Central memory CD8-positive, alpha-beta T cell (primary cell): ENCODE results near the gene THSD8.

Experiments
- ATAC-seq: fragments of 150-1000 bp; cut with Tn5 transposase; replicated peaks from 2 replicates; pipeline ENCODE4 v1.10.0; 2022; ENCODE audit warnings: mild to moderate bottlenecking, moderate FRiP score, moderate number of reproducible peaks; ENCODE audit not compliant: poor library complexity, severe bottlenecking; ENCODE audit errors: extremely low read depth
- DNase-seq, 2 donors: peaks; one replicate each; pipeline ENCODE4 v3.0.0; 2021; ENCODE audit warnings: low spot score in 2 of 2
- H3K27ac Mint-ChIP-seq: one replicate; pipeline ENCODE4 v1.8.0; 2022; ENCODE audit warnings: low read depth, mild to moderate bottlenecking, moderate library complexity, mixed read lengths
- H3K27me3 Mint-ChIP-seq: one replicate; pipeline ENCODE4 v1.8.0; 2022; ENCODE audit warnings: mixed read lengths
- H3K36me3 Mint-ChIP-seq: one replicate; pipeline ENCODE4 v1.8.0; 2022; ENCODE audit warnings: mild to moderate bottlenecking, moderate library complexity, mixed read lengths; ENCODE audit not compliant: insufficient read depth
- H3K4me1 Mint-ChIP-seq: one replicate; pipeline ENCODE4 v1.8.0; 2022; ENCODE audit warnings: mixed read lengths
- H3K4me3 Mint-ChIP-seq: one replicate; pipeline ENCODE4 v1.8.0; 2022; ENCODE audit warnings: mild to moderate bottlenecking, moderate library complexity, mixed read lengths
- H3K9me3 Mint-ChIP-seq: one replicate; pipeline ENCODE4 v1.8.0; 2022; ENCODE audit warnings: mixed read lengths

THSD8 gene

DNA sequence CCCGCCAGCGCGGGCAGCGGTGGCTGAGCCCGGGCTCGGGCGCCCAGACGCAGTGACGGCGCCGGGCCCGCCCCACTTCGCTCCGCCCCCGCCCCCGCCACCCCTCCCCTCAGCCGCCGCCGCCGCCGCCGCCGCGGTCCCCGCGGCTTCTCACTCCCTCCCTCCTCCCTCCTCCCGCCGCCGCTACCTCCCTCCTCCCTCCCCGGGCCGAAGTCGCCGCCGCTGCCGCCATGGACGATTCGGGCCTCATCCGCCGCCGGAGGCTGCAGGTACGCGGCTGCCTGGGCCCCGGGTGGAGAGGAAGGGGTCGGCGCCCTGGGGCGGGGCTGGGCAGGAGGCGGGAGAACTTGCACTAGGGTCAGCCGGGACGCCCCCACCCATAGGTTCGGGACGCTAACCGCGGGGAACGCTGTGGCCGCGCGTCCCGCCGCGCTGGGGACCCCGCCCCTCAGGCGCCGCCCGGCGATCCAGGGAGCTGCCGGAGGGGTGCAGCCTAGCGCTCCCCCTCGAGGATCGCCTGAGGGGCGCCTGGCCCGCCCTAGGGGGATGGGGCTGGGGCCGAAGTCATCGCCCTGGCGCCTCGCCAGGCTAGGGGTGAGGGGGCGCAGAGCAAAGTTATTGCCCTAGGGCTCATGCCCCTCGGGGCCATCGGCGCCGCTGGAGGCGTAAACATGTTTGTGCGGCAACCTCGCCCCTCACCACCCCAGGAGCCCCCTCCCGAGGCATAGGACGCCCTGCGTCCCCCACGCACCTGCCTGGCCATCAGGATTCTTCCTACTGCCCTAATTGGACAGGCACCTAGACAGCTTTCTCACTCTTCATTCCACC lies 32.1 kb downstream of the THSD8 start:
- Mint-ChIP-seq H3K27ac (no peak overlapping the region), H3K4me1 (peaks cover 20% of the 10 kb centered on the region), H3K4me3 (peak overlapping the region; percentile 53), H3K27me3 (peaks cover 79% of the 10 kb centered on the region), H3K9me3 (no peaks in the 10 kb centered on the region), H3K36me3 (peaks cover 10% of the 10 kb centered on the region)
- ATAC-seq (peak; percentile 30), DNase-seq (no peak)

DNA sequence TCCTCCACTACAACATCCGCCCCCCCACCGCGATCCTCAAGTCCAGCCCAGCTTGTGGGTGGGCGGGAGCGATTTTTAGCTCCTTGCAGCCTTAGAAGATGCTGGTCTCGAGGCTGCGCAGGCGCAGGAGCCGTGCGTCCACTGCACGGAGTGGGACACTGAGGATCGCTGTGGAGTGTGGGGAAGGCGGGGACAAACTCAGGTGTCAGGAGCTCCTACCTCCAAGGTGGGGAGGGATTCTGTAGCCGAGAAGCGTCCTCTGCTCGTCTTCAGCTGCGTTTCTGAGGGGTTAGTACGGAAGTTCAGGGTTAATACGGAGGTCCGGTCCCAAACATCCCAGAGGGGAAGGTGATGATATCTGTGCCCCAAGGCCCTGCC lies 32.7 kb downstream of the THSD8 start, which contains the start of gene RTBDN:
Gene RTBDN, minus strand, starts transcription at position 14 of the 378 bp plus-strand sequence. CDS start 4,600 bp downstream, outside the sequence.
- peaks cover 79% of the 10 kb centered on the region for H3K27me3 Mint-ChIP-seq
- peaks cover 26% of the 10 kb centered on the region for H3K4me1 Mint-ChIP-seq
- DNase-seq (no peak), ATAC-seq (no peak)
- H3K4me3 Mint-ChIP-seq = peak within 1 kb of the TSS; percentile 53
- H3K27ac Mint-ChIP-seq = no peak within 1 kb of the TSS
- H3K9me3 Mint-ChIP-seq = no peaks in the 10 kb centered on the region
- H3K36me3 Mint-ChIP-seq = peaks cover 12% of the 10 kb centered on the region

DNA sequence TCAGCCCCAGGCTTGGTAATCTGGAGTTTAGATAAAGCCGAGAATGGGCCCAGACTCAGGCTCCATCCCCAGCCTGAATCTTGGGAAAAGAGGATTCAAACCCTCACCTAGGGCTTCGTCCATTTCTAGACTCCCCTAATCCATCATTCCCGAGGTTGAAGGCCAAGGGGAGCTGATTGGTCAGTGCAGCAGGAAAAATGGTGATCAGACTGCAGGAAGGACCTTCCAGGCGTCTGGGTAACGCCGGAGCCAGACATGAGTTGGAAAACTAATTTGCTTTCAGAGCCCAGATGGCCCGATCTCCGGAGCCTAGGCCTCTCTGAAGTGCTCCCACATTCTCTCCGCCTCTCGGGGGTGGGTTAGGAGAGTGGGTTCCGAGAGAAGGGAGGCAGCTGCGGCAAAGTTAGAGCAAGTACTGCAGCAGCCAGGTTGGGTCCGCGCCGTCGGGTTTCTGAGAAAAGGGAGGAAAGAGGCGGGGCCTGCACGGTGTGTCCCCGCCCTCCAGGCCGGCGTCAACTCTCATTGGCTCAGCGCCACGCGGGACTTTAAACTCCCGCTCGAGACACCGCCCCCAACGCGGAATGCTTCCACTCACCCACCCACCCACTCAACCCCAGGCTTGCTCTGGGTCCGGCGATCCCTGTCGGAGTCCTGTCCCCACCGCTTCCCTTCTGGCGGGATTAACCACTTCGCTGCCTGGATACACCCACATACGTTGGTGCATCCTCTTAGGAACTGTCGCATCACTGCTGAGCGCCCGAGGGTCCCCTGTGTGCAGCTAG lies 33.3 kb downstream of the THSD8 start:
- DNase-seq (no peak), ATAC-seq (no peak)
- H3K9me3 Mint-ChIP-seq = no peaks in the 10 kb centered on the region
- no peak overlapping the region for H3K27ac Mint-ChIP-seq
- H3K27me3 Mint-ChIP-seq = peaks cover 79% of the 10 kb centered on the region
- peaks cover 15% of the 10 kb centered on the region for H3K36me3 Mint-ChIP-seq
- H3K4me1 Mint-ChIP-seq = peaks cover 26% of the 10 kb centered on the region
- peak overlapping the region; percentile 53 for H3K4me3 Mint-ChIP-seq

DNA sequence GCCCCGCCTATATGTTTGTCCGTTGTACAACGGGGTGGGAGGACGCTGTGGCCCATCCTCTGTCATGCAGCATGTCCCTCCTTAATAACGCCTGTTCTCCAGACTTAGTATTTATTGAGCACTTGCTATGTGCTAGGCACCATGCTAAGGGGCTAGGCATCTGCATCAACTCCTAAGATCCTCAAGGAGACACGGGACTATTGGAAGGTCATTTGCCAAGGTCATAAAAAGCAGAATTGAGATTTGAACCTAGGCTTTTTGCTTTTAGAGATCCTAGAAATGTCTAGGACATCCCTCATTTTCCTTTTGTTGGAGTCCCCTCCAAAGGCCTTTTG lies 34.6 kb downstream of the THSD8 start:
- Mint-ChIP-seq H3K27ac (peak overlapping the region; percentile 44), H3K4me1 (peaks cover 26% of the 10 kb centered on the region), H3K36me3 (peaks cover 14% of the 10 kb centered on the region), H3K4me3 (no peak overlapping the region), H3K9me3 (no peaks in the 10 kb centered on the region), H3K27me3 (peaks cover 79% of the 10 kb centered on the region)
- ATAC-seq (no peak), DNase-seq (no peak)

DNA sequence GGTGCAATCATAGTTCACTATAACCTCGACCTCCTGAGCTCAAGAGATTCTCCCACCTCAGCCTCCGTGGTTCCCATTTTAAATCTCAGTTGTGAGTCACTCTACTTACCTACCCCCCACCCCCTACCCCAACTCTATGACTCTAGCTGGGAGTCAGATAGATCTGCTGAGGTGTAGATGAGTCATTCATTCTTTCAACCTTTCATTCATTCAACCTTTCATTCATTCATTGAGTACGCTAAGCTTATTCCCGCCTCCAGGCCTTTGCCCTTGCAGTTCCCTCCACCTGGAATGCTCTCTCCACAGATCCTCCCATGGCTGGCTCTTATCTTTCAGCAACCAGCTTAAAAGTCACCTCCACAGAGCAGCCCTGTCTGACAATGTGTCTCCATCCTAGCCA lies 35.4 kb downstream of the THSD8 start:
- Mint-ChIP-seq H3K4me1 (peaks cover 19% of the 10 kb centered on the region), H3K27ac (no peak overlapping the region)

DNA sequence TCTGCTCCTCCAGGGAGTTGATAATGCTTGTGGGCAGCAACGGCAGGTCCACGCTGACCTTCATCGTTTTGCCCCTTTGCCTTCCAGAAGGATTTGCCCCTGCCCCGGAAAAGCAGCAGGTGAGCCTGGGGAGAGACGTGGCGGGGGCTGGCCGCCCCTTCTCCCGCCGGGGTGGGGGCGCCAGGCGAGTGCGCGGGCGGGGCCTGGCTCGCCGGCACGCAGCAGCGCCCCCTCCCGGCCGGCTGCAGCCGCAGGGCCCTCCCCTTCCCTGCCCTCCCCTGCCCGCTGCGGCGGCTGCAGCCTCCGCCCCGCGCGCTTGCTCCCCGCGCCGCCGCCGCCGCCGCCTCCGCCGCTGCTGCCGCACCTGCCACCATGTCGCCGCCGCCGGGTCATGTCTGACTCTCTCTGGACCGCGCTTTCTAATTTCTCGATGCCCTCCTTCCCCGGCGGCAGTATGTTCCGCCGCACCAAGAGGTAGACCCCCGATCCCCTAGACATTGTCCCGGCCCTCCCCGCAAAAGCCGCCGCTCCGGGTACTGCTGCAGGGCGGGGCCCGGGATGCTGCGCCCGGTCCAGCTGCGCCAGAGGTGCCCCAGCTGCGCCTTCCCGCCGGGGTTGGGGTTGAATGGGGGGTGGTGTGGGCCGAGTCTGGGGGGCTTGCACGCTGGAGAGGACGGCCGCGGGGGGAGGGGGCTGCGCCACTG lies 36.5 kb downstream of the THSD8 start, which contains the start of gene MAST1:
Gene MAST1, plus strand, starts transcription at position 334 of the 704 bp plus-strand sequence. Its CDS starts 58 bp downstream, at position 392.
- Mint-ChIP-seq H3K4me3 (peak within 1 kb of the TSS; percentile 64), H3K4me1 (peaks cover 10% of the 10 kb centered on the region), H3K9me3 (no peaks in the 10 kb centered on the region), H3K27ac (no peak within 1 kb of the TSS), H3K27me3 (peaks cover 78% of the 10 kb centered on the region), H3K36me3 (peaks cover 11% of the 10 kb centered on the region)
- DNase-seq (no peak), ATAC-seq (peak; percentile 64)

More for the DNA sequence above, 35.4 kb downstream of the THSD8 start:
- ATAC-seq = no peak
- Mint-ChIP-seq H3K4me3 (no peak overlapping the region), H3K27me3 (peaks cover 79% of the 10 kb centered on the region), H3K36me3 (peaks cover 14% of the 10 kb centered on the region), H3K9me3 (no peaks in the 10 kb centered on the region)
- DNase-seq = no peak

DNA sequence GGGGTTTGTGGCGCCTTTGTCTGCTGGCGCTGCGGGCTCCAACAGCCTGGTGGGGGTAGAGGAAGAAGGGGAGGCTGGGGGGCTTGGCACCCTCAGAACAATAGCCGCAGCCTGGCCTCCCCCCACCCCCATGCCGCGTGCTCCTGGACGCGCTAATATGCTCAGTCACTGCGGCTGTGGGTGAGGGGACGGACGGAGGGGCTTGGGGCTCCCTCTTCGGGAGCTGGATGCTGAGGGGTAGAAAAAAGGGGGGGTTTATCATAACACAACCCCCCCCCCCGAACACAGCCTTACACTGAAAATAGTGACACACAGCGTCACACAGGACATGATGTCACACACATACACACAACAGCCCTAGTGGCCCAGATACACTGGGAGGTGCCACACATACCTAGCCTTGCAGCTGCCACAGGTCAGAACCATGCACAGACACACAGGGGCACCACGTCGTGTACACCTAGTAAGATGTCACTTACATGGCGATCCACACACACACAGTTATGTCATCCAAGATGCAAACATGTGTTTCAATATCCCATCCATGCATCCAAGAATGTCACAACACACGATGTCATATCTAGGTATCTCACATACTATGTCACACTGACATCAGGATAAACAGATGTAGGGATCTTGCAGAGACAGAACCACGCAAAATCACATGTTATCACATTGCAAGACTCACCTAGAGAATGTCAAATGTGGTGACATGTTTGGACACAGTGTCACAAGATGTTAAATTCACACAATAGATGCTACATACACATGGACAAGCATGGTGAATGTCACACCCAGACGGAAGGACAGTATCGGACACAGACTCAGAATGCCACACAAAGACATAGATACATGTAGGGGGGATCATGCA lies 37.3 kb downstream of the THSD8 start:
- H3K4me1 Mint-ChIP-seq = peaks cover 8% of the 10 kb centered on the region
- no peak for DNase-seq
- no peaks in the 10 kb centered on the region for H3K9me3 Mint-ChIP-seq
- ATAC-seq = peak; percentile 69
- H3K27me3 Mint-ChIP-seq = peaks cover 81% of the 10 kb centered on the region
- peaks cover 10% of the 10 kb centered on the region for H3K36me3 Mint-ChIP-seq
- H3K27ac Mint-ChIP-seq = no peak overlapping the region
- peak overlapping the region; percentile 64 for H3K4me3 Mint-ChIP-seq

DNA sequence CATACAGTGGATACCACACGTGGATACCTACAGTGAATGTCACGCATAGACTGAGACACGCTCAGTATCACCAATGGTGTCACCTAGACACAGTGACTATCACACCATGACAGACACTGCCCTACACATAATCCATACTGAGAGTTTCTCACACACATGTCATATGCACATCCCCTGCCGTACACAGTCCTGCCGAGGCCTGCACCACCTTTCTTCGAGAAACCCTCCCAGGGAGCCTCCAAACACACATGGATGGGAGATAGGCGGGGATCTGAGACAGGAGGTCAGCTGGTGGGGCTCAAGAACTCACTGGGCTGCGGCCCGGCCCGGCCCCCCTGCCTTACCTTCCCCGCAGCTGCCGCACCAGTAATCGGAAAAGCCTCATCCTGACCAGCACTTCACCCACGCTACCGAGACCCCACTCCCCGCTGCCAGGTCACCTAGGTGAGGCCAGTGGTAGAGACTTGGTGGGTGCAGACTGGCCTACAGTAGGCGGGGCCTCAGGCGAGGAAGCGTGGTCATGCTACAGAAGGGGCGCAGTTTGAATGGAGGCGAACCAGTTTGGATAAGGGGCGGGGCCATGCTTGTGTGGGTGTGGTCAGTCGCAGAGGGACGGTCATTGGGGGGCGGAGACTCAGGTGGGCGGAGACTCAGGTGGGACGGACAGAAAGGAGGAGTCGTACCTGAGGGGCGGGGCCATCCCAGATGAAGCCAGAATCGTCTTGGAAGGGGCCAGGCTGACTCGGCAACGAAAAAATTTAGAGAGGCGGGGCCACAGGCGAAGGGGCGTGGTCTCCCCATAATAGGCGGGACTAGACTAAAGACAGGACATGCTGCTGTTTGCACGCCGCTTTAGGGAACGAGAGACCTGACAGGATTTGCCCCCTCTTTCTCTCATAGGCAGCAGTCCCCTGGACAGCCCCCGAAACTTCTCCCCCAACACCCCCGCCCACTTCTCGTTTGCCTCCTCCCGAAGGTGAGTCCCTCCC lies 38.5 kb downstream of the THSD8 start:
- H3K4me3 Mint-ChIP-seq = no peak overlapping the region
- DNase-seq (no peak), ATAC-seq (no peak)
- no peaks in the 10 kb centered on the region for H3K9me3 Mint-ChIP-seq
- H3K27ac Mint-ChIP-seq = no peak overlapping the region
- peaks cover 8% of the 10 kb centered on the region for H3K4me1 Mint-ChIP-seq
- peaks cover 79% of the 10 kb centered on the region for H3K27me3 Mint-ChIP-seq
- peaks cover 10% of the 10 kb centered on the region for H3K36me3 Mint-ChIP-seq

DNA sequence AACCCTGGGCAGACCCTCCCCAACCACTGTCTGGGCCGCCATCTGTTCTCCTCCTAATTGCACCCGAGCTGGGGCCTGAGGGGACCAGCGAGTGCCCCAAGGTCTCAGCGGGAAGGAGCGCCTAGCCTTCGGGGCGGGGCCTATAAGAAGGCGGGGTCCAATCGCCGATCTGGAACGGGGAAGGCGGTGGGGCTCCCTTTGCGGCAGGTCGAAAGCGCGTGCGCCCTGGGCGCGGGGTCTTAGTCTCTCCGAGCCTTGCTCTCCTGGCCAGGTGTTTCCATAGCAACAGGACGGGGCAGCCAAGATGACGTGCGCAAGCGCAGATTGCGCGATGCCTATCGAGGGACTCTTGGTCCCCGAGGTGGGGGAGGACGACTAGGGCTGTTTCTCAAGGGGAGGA lies 39.2 kb downstream of the THSD8 start:
- H3K36me3 Mint-ChIP-seq = peaks cover 10% of the 10 kb centered on the region
- no peak for ATAC-seq

DNA sequence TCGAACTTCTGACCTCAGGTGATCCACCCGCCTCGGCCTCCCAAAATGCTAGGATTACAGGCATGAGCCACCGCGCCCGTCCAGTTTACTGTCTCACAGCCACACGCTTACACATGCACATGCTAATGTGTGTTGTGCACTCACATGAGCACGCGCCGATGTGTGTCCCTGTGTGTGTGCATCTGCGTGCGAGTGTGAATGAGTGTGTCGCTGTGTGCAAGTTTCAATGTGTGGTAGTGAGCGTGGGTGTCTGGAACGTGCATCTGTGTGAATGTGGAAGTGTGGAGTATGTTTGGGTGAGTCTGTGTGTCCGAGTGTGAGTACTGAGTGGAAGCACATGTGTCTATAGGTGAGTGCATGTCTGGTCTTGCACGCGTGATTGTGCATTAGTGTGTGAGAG lies 40.6 kb downstream of the THSD8 start:
- DNase-seq (no peak), ATAC-seq (no peak)
- H3K4me1 Mint-ChIP-seq = peaks cover 13% of the 10 kb centered on the region
- H3K9me3 Mint-ChIP-seq = no peaks in the 10 kb centered on the region
- peaks cover 73% of the 10 kb centered on the region for H3K27me3 Mint-ChIP-seq
- no peak overlapping the region for H3K4me3 Mint-ChIP-seq
- H3K36me3 Mint-ChIP-seq = peaks cover 6% of the 10 kb centered on the region
- H3K27ac Mint-ChIP-seq = no peak overlapping the region

More for the DNA sequence above, 39.2 kb downstream of the THSD8 start:
- Mint-ChIP-seq H3K4me1 (peaks cover 8% of the 10 kb centered on the region), H3K9me3 (no peaks in the 10 kb centered on the region), H3K4me3 (no peak overlapping the region), H3K27me3 (peaks cover 81% of the 10 kb centered on the region), H3K27ac (no peak overlapping the region)
- no peak for DNase-seq

DNA sequence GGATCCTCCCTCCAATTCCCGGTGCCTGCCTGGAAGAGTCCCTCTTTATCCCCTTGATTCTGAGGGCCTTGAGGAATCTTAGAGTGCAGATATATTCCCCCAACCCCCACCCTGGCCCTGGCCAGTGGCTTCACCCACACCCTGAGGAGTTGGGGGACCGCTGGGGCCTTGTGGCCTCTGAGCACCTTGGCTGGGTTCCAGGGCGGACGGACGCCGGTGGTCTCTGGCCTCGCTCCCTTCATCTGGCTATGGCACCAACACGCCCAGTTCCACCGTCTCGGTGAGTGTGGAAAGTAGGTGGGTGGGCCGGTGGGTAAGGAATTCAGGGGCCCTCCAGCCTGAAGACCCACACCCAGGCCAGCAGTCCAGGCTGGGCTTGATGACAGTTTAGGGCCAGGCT lies 41.5 kb downstream of the THSD8 start:
- Mint-ChIP-seq H3K36me3 (peaks cover 6% of the 10 kb centered on the region), H3K4me3 (no peak overlapping the region), H3K27me3 (peaks cover 68% of the 10 kb centered on the region), H3K9me3 (no peaks in the 10 kb centered on the region), H3K4me1 (peaks cover 16% of the 10 kb centered on the region), H3K27ac (no peak overlapping the region)
- ATAC-seq = no peak
- DNase-seq = no peak
